GM18519 (cell line): Measurements from ENCODE around the gene STK16.

Source experiments
- ATAC-seq: cut with Tn5 transposase; IDR thresholded peaks from one replicate; pipeline ENCODE4 v1.9.1; 2021; ENCODE audit warnings: mild to moderate bottlenecking, moderate library complexity; ENCODE audit not compliant: unreplicated experiment, low FRiP score

Gene STK16

DNA sequence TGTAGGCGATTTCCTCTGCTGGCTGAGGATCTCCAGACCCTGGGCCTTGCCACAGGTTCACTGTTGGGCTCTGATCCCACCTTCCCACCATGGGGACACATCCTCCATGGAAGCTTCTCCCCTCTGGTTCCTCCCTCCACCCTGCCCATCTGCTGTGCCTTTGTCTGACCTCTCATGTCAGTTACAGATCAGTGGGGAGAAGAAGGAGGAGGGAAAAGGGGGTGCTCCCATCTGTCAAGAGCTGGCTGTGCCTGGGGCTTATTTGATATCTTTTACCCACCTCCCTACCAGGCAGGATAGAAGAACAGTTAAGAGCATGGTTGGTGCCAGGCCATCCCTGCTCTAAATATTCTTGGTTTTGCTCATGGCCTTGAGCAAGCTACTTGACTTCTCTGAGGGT, 21.6 kb downstream of the STK16 start:
- ATAC-seq, result no peak

DNA sequence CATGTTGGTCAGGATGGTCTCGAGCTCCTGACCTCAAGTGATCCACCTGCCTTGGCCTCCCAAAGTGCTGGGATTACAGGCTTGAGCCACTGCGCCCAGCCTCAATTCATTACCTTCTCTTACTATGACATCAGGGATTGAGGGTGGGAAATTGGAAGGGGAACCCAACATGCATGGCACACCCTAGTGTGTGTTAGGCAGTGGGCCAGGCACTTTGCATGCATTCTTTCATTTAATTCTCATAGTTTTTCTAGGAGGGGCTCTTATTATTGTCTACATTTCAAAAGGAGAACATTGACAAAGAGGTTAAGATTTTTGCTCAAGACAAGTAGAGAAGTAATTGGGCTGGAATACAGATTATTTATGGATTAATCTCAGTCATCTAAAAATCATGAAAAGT, 23.0 kb downstream of the STK16 start:
- ATAC-seq, result no peak

DNA sequence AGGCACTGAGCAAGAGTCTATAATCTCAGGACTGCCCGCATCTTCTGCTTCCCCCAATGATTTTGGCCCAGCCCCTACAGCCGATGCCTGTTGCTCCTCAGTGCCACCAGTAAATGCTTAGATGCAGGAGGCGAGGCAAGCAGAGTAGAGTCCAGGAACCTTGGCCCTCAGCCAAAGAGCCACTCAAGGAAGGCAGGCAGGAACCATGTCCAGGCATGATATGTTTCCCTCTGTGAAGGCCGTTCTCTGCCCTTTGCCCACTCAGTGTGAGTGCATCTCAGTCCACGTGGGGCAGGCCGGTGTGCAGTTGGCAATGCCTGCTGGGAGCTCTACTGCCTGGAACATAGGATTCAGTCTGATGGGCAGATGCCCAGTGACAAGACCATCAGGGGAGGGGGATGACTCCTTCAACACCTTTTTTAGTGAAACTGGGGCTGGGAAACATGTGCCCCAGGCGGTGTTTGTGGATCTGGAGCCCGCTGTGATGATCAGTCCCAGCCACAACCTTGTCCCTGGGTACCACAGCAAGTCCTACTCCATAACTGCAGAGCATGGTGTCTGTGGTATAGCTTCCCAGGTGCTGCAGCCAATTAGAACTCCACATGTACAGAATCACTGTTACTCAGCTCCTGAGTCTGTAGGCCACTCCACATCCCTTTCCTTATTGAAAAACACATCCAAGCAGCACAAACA, 24.2 kb downstream of the STK16 start:
- no peak for ATAC-seq

DNA sequence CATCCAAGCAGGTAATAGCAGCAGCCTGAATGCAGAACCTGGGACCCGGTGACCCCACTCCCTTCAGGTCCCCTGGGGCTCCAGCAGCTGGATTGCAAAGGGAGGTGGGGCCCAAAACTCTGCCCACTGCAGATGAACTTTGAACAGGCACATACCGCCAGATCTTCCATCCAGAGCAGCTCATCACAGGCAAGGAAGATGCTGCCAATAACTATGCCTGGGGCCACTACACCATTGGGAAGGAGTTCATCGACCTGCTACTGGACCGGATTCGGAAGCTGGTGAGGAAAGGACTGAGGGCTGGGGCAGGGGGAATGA, 24.7 kb downstream of the STK16 start:
- no peak for ATAC-seq

DNA sequence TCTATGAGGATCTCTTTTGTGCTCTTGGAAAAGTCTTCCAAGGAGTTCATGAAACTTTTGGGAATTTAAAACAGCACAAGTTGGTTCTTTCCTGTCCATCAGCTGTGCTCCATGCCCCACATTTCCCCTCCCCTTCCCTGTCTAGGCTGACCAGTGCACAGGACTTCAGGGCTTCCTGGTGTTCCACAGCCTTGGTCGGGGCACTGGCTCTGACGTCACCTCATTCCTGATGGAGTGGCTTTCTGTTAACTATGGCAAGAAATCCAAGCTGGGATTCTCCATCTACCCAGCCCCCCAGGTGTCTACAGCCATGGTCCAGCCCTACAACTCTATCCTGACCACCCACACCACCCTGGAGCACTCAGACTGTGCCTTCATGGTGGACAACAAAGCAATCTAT, 25.7 kb downstream of the STK16 start:
- ATAC-seq, result no peak

DNA sequence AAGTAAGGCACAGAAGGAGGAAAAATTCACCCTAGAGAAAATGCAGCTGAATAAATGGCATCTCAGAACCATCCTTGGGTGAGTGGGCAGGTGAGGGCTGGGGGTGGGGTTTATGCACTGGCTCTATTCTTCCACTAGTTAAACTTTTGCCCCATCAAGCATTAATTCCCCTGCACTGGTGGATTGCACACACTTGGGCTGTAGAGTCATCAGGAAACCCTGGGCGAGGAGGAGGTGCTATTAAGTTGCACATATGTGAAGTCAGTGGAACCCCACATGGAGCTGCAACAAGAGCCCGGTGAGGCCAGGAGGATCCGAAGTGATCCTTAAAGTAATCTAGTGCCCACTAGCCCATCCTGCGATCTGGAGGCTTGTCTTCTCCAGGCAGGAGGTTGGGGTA, 27.1 kb downstream of the STK16 start:
- ATAC-seq, result no peak

DNA sequence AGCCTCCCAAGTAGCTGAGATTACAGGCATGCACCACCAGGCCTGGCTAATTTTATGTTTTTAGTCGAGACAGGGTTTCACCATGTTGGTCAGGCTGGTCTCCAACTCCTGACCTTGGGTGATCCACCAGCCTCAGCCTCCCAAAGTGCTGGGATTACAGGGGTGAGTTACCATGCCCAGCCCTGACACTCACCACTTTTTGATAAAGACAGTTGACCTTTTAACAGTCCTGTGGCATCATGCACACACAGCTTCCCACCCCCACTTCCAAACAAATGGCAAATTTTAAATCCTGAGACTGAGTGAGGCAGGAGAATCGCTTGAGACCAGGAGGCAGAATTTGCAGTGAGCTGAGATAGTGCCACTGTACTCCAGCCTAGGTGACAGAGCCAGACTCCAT, 27.7 kb downstream of the STK16 start:
- ATAC-seq, result no peak

DNA sequence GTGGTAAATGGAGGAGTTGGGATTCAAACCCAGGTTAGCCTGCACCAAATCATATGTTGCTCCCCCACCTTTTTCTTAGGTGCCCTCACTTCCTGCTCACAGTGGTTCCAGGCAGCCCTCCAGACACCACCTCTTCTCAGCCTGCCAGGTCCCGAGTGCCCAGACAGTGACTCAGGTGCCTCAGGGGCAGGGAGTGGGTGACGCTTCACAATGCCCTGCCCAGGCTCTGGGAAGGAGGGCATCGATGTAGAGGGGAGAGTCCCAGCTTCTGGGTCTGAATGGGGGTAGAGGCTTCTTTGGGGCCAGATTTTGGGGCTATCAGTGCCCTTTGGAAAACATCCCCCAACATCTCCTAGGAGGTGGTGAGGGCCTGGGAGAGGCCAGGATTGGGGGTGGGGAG, 28.7 kb downstream of the STK16 start:
- no peak for ATAC-seq

DNA sequence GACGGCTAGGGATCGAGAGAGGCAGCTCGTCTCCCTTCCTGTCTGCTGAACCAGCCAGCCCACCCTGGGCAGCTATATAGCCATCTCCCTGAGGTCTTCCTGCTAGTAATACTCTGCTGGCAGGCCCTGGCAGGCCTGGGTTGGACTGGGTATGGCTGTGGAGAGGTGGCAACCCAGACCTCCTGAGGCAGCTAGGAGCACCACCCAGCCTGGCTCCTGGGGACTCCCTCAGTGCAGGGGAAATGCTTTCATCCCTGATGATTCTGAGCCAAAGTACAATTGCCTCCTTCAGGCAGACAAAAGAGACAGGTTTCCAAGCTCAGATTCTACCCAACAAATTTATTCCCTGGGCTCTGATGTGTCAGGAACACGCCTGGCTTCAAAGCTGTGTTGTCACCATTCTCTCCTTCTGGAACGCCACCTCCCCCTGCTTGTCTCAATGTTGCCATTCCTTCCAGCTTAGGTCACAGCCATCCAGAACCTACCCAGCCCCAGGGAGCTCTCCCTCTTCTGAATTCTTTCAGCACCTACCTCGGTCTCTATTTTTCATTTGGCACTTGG, 29.2 kb downstream of the STK16 start:
- ATAC-seq, result no peak

DNA sequence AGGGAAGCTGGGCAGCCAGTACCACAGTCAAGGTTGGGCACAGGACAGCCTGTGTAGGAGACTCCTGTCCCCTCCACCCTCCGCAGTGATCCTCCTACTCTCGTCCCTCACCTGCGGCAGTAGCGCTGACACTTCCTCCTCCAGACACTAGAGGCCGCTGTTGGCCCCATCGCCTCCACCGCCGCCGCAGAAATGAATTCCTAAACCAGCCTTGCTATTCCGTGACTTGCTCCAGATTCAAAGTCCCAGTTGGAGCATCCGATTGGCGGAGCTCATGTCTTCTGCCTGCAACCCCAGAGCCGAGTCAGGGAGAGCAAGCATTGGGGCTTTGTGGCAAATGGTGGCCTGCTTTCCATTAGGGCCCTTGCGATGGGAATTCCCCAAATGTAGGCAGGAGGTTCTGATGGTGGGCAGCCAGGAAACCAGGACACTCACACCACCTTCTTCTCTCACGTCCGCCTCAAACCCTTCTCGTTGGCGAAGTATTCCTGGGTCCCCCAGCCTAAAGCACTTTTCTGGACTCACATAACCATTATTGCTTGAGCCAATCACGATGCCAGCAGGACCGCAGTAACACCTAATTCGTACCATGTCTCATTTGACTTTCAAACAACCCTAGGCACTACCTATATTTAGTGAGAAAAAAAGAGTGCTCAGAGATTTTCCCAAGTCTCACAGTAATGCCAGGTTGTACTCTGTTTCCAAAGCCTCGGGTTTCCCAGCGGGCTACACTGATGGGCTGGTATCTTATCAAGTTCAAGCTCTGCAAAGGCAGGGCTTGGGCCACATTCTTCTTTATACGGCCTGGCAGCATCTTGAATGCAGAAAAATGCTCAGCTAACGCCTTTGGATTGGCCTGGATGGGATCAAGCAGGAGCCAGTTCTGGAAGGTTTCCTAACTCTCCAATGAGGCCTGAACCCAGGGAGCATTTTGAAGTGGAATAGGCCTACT, 32.7 kb downstream of the STK16 start:
- ATAC-seq, result no peak

DNA sequence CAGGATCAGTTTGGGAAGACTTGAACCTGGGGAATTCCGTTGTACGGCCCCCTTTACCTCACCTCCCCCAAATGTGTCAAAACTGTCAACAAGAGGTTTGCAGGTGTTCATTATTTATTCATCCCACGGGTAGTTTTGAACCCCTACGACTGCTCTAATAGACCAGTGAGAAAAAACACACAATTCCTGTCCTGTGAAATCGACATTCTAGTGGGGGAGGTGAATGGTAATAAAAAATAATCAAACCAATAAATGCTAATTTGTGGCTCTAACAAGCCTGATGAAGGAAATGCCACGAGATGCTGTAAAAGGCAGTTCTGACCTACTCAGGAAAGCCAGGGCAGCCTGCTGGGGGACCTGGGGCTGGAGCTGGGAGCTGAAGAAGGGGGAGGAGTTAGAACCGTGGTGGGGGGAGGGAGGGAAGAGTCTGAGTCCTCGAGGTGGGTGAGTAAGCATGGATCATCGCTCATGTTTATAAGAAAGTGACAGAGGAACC, 33.4 kb downstream of the STK16 start:
- no peak for ATAC-seq

DNA sequence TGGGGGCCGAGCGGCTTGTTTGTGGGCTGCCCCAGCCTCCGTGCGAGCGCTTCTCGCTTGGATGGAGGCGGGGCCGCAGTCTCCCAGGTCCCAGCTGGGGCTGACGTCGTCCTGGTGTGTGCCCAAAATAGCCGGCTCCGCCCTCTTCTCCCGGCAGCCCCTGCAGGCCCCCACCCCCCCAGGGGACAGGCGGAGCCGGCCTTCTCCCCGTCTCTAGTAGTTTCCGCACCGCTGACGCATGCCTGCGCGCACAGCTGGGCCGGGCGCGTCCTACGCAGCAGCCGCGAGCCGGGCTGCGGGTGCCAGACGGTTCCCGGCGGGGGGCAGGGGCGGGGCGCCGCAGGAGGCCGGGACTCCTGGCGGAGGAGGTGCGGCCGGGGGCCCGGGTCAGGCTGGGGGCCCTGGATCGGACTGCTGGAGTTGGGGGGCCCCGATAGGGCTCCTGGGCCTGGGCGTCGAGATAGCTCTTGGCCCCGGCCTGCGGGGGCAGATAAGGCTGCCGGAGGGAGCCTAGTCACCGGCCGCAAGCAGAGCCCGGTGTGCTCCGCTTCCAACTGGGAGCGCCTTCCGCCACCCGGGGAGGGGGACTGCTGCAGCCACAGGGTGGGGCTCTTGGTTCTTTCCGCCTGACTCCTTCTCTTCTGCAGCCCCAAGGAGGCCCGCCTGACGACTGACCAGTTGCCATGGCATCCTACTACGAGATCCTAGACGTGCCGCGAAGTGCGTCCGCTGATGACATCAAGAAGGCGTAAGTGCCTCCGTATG, 34.1 kb downstream of the STK16 start, which contains the start of gene DNAJB2:
DNAJB2 (plus strand) TSS at position 216 of the 765 bp plus-strand sequence; CDS start at position 684, 468 bp downstream.
- peak; percentile 76 for ATAC-seq

DNA sequence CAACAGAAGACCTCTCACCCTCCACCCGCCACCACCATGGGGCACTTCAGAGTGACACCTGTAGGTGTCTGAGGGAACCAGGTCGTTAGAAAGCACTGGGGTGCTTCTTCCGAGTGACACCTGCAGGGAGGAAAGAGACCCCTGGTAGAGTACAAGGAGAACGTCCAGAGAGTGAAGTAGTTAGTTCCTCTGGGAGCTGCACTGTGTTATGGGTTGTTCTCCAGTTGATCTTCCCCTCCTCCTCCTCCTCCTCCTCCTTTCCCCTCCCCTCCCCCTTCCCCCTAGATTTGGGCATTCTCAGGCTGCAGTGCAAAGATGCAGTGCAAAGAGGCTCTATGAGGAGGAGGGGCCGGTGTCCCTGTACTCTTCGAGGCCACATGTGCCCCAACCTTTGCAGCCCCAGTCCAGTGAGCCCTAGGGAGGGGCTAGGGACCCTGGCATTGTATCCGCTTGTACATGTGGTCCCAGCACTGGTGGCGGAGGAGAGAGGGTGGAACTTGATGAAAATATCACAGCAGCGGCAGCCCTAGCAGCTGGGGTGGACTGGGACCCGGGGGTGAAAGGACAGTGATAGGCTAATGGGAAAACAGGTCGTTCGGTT, 34.7 kb downstream of the STK16 start:
- ATAC-seq, result no peak

DNA sequence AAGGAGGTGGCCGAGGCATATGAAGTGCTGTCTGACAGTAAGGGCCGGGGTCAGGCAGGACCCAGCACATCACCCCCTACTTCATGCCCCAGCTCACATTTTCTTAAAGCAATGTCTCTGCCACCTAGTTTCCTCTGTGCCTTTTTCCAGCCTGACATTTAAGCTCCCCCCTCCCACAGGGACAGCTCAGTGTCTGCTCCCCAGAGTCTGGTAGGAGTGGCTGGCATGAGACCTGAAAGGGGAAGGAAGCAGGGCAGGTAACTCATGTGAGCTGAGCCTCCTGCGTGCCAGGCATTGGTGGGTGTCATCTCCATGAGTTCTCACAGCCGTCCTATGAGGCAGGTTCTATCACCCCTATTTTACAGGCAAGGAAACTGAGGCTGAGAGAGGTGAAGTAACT, 35.4 kb downstream of the STK16 start:
- ATAC-seq, result no peak

DNA sequence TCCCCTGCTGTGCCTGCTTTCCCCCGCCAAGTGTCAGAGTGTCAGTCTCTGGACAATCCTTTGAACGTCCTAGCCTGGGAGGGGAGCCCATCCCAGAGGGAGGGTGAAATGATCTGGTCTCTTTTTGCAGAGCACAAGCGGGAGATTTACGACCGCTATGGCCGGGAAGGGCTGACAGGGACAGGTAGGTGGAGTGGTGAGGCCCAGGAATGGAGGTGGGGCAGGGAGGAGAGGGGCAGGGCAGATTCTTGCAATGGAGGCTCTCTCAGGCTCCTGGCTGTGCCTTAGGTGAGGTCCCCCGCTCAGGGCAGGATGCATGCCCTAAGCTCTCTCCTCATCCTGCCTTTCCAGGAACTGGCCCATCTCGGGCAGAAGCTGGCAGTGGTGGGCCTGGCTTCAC, 36.3 kb downstream of the STK16 start:
- ATAC-seq, result no peak

DNA sequence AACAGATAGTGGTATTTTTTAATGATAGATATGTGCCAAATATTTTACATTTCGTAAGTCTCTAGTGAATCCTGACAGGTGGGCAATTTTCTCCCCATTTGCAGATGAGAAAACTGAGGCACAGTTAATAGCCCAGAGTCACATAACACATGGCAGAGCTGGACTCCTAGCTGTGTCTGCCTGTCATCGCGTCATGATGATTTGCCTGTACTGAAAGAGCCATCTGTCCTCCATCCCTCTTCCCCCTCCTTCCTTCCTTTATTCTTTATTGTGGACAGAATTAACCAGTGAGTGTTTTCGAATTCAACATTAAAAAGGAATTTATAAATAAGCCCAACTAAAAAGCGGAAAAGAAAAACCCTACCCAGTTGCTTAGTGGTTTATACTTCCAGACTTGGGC, 37.1 kb downstream of the STK16 start:
- ATAC-seq, result no peak

DNA sequence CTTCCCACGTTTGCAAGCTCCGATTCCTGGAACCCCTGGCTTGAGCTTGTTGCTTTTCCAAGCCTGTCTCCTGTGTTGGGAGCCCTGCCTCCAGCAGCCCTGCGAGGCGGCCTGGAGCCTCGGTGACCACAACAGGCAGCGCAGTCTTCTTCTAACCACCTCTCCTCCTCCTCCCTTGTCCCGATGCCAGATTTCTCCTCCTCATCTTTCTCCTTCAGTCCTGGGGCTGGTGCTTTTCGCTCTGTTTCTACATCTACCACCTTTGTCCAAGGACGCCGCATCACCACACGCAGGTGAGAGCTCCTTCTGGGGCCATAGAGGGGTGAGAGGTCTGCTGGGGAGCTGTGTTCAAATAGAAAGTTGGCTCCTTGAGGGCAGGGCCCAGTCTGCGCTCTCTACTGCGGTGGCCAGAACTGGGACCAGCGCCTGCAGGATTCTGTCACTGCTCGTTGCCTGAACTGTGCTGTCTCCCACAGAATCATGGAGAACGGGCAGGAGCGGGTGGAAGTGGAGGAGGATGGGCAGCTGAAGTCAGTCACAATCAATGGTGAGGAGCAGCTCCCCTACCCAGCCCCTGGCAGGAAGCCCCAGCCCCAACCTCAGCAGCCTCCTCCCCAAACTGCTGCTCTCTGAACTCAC, 37.8 kb downstream of the STK16 start:
- ATAC-seq, result no peak

DNA sequence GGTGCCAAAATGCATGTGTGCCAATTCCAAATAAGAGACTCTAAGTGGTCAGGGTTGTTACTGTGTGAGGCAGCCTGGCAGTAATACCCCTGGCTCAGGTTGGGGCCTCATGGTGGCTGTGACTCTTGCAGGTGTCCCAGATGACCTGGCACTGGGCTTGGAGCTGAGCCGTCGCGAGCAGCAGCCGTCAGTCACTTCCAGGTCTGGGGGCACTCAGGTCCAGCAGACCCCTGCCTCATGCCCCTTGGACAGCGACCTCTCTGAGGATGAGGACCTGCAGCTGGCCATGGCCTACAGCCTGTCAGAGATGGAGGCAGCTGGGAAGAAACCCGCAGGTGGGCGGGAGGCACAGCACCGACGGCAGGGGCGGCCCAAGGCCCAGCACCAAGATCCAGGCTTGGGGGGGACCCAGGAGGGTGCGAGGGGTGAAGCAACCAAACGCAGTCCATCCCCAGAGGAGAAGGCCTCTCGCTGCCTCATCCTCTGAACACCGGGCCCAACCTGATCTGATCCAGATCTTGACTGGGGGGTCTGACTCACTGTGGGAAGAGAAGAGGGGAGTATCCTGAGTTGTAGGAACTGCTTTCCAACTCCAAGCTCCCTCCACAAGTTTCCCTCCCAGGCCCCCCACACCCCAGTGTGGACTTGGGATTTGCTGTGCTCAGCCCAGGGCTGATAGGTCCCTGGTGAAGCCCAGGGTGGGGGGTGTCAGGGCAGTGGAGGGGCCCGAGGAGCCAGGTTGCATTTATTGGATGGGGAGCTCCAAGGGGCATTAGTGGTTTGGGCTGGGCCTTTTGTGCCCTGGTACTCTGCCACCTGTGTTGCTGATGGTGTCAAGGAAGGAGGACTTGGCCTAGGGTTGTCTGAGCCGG, 39.5 kb downstream of the STK16 start:
- ATAC-seq, result no peak

DNA sequence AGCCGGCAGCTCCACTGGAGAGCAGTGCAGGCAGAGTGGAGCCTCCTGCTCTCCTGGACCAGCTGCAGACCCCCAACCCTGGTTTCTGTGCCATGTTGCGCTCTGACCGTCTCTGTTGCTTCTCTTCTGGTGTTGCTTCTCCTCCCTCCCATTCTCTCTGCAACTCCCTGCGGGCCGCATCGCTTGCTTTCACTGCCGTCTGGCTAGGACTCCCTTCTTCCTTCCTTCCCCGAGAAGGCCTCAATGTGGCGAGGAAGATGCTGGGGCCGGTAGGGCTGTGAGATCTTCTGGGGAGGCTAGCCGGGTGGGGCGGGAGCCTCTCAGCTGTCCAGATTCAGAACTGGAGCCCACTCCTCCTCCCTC, 40.1 kb downstream of the STK16 start:
- ATAC-seq, result no peak
